SK-N-SH (cell line): ENCODE measurements around the gene MSRB1. TPM values are rescaled to one million over a fixed set of nuclear protein-coding genes. Genes with fewer than 3 reads are reported as not detected.

Source experiments
- CTCF ChIA-PET: fragments of 300-600, 350-600 bp; formaldehyde crosslinking; extraction: SDS; loops from one replicate; lab custom pipeline; 2021; lab: Yijun Ruan, JAX
- POLR2A ChIA-PET: fragments of 350-600 bp; sonication (Branson Sonifier 250); formaldehyde crosslinking; extraction: SDS; loops from one replicate; lab custom pipeline; 2020; ENCODE audit warnings: antibody characterized with exemption, inconsistent platforms; lab: Yijun Ruan, JAX
- DNase-seq: peaks from one replicate; pipeline ENCODE4 v3.0.0; 2012
- H2AFZ ChIP-seq: fragments of 200-600 bp; sonication (generic); 2 replicates; pipeline ENCODE4 v1.8.1; 2016; ENCODE audit warnings: antibody characterized with exemption, mild to moderate bottlenecking, low read depth
- H3F3A ChIP-seq: fragments of 200-600 bp; sonication (generic); replicated peaks from 2 replicates; pipeline ENCODE3; 2016; ENCODE audit warnings: antibody characterized with exemption, mild to moderate bottlenecking; ENCODE audit not compliant: insufficient read depth
- H3K27ac ChIP-seq, 2 experiments: fragments of 200-500 bp in 1 of 2; fragments of 200-600 bp in 1 of 2; sonication (Bioruptor generic) in 1 of 2; sonication (generic), shearing (Covaris generic) in 1 of 2; 2 replicates each; pipeline versions ENCODE4 v1.5.1 to v1.6.1; 2014 to 2016; ENCODE audit warnings: low read depth in 2 of 2, inconsistent platforms in 1 of 2, low read length in 1 of 2, mild to moderate bottlenecking in 1 of 2, mixed read lengths in 1 of 2
- H3K27me3 ChIP-seq: fragments of 200-600 bp; sonication (generic), shearing (Covaris generic); 2 replicates; pipeline ENCODE4 v1.6.1; 2016; ENCODE audit warnings: mixed run types; ENCODE audit not compliant: insufficient read depth
- H3K36me3 ChIP-seq, 2 experiments: fragments of 200-500 bp in 1 of 2; fragments of 200-600 bp in 1 of 2; sonication (Bioruptor generic) in 1 of 2; sonication (generic) in 1 of 2; replicated peaks in 1 of 2; 2 replicates each; pipeline versions ENCODE3 to v1.5.1; 2014 to 2016; ENCODE audit warnings: low read length in 1 of 2, mild to moderate bottlenecking in 1 of 2; ENCODE audit not compliant: insufficient read depth in 2 of 2, control insufficient read depth in 1 of 2
- H3K4me1 ChIP-seq, 2 experiments: fragments of 200-500 bp in 1 of 2; fragments of 200-600 bp in 1 of 2; sonication (Bioruptor generic) in 1 of 2; sonication (generic), shearing (Covaris generic) in 1 of 2; 2 replicates each; pipeline versions ENCODE4 v1.5.1 to v1.6.1; 2014 to 2016; ENCODE audit warnings: low read depth in 1 of 2, low read length in 1 of 2, mixed run types in 1 of 2; ENCODE audit not compliant: insufficient read depth in 2 of 2, control insufficient read depth in 1 of 2
- H3K4me2 ChIP-seq: fragments of 200-600 bp; sonication (generic), shearing (Covaris generic); 2 replicates; pipeline ENCODE4 v1.6.1; 2017; ENCODE audit warnings: mixed run types
- H3K4me3 ChIP-seq, 2 experiments: fragments of 200-500 bp in 1 of 2; fragments of 200-600 bp in 1 of 2; sonication (Bioruptor generic) in 1 of 2; sonication (generic), shearing (Covaris generic) in 1 of 2; 2 replicates each; pipeline versions ENCODE4 v1.5.1 to v1.8.1; 2014 to 2016; ENCODE audit warnings: low read depth in 2 of 2, inconsistent platforms in 1 of 2, low read length in 1 of 2, mild to moderate bottlenecking in 1 of 2, mixed read lengths in 1 of 2, moderate library complexity in 1 of 2
- H3K79me2 ChIP-seq: fragments of 200-600 bp; sonication (generic); 2 replicates; pipeline ENCODE4 v1.8.1; 2017; ENCODE audit warnings: mild to moderate bottlenecking; ENCODE audit not compliant: insufficient read depth
- H3K9ac ChIP-seq: fragments of 200-600 bp; sonication (generic); 2 replicates; pipeline ENCODE4 v1.6.1; 2017; ENCODE audit warnings: mixed run types
- H3K9me2 ChIP-seq: fragments of 200-600 bp; sonication (generic); 2 replicates; pipeline ENCODE4 v1.6.1; 2017; ENCODE audit warnings: mixed run types
- H3K9me3 ChIP-seq: fragments of 200-600 bp; sonication (generic); 2 replicates; pipeline ENCODE4 v1.6.1; 2017; ENCODE audit warnings: mixed run types, mild to moderate bottlenecking, moderate library complexity
- H4K20me1 ChIP-seq: fragments of 200-600 bp; sonication (generic); 2 replicates; pipeline ENCODE4 v1.6.1; 2017; ENCODE audit warnings: mild to moderate bottlenecking, mixed run types; ENCODE audit not compliant: insufficient read depth
- CTCF ChIP-seq: fragments of 200-600 bp; sonication (generic); IDR thresholded peaks from 2 replicates; pipeline ENCODE4 v1.6.1; 2017; ENCODE audit warnings: antibody characterized with exemption, mild to moderate bottlenecking, moderate library complexity
- ELF1 ChIP-seq: IDR thresholded peaks from 2 replicates; pipeline ENCODE4 v1.4.0; 2012
- EP300 ChIP-seq, 2 experiments: IDR thresholded peaks; 2 replicates each; pipeline versions ENCODE4 v1.4.0 to v1.6.1; 2012; ENCODE audit warnings: borderline replicate concordance in 1 of 2, low read depth in 1 of 2, low read length in 1 of 2
- EZH2phosphoT487 ChIP-seq: fragments of 200-600 bp; sonication (generic); IDR thresholded peaks from 2 replicates; pipeline ENCODE4 v1.6.1; 2017; ENCODE audit warnings: low read depth, mixed run types, mild to moderate bottlenecking, antibody characterized with exemption, moderate library complexity, borderline replicate concordance
- FOSL2 ChIP-seq: IDR thresholded peaks from 2 replicates; pipeline ENCODE4 v1.4.0; 2012; ENCODE audit warnings: low read depth, mild to moderate bottlenecking, moderate library complexity, borderline replicate concordance
- FOXJ3 ChIP-seq: sonication (generic); formaldehyde crosslinking; IDR thresholded peaks from 2 replicates; pipeline ENCODE4 v1.5.1; 2020; ENCODE audit warnings: mild to moderate bottlenecking, missing genetic modification reagents
- FOXM1 ChIP-seq: IDR thresholded peaks from 2 replicates; pipeline ENCODE4 v1.4.0; 2012; ENCODE audit warnings: low read depth, mild to moderate bottlenecking
- IRF3 ChIP-seq: fragments of 150-350 bp; IDR thresholded peaks from 2 replicates; pipeline ENCODE4 v1.6.1; 2016; ENCODE audit warnings: mild to moderate bottlenecking, low read depth, low read length
- JUND ChIP-seq: IDR thresholded peaks from 2 replicates; pipeline ENCODE4 v1.4.0; 2012
- MAX ChIP-seq: IDR thresholded peaks from 2 replicates; pipeline ENCODE4 v1.4.0; 2012; ENCODE audit warnings: low read depth
- MEF2A ChIP-seq: IDR thresholded peaks from 2 replicates; pipeline ENCODE4 v1.4.0; 2012; ENCODE audit warnings: low read depth, borderline replicate concordance
- NFIC ChIP-seq: IDR thresholded peaks from 2 replicates; pipeline ENCODE4 v1.4.0; 2012; ENCODE audit warnings: borderline replicate concordance
- NRF1 ChIP-seq: IDR thresholded peaks from 2 replicates; pipeline ENCODE4 v1.6.1; 2012; ENCODE audit warnings: low read depth, mild to moderate bottlenecking, low read length
- PBX3 ChIP-seq: IDR thresholded peaks from 2 replicates; pipeline ENCODE4; 2012
- RAD21 ChIP-seq: IDR thresholded peaks from 2 replicates; pipeline ENCODE4 v1.6.1; 2012; ENCODE audit warnings: mild to moderate bottlenecking, low read length
- REST ChIP-seq: IDR thresholded peaks from 2 replicates; pipeline ENCODE4 v1.6.1; 2012; ENCODE audit warnings: mild to moderate bottlenecking, low read depth, low read length, moderate library complexity
- TEAD4 ChIP-seq: IDR thresholded peaks from 2 replicates; pipeline ENCODE4 v1.4.0; 2012; ENCODE audit warnings: mild to moderate bottlenecking, borderline replicate concordance; ENCODE audit not compliant: insufficient read depth
- ZBTB33 ChIP-seq: IDR thresholded peaks from 2 replicates; pipeline ENCODE4 v1.4.0; 2012; ENCODE audit warnings: low read depth, borderline replicate concordance
- WGBS: methylation state at CpG from one replicate; pipeline ENCODE4 v1.1.6; 2017; ENCODE audit warnings: low lambda C conversion rate; 5-methylcytosine and 5-hydroxymethylcytosine counted together
- polyA plus RNA-seq, 3 experiments: library from polyadenylated mRNA; depleted of rRNA; stranded (reverse); fragments of >200 nt; gene quantifications; 2 replicates each; pipeline ENCODE4 v1.2.3, GENCODE V29; 2012

MSRB1 gene
- polyA plus RNA-seq, 1 of the 3 experiments (the other 2 are of a cell fraction): 31.4 TPM

GRCh38 chr16:1978476-1979120 lies 35.6 kb upstream of the MSRB1 start:
- H3K9me2 ChIP-seq: no peaks in the 10 kb centered on the region
- H3K9ac ChIP-seq: no peak overlapping the region
- no peak overlapping the region for H3K4me3 ChIP-seq
- CTCF ChIA-PET: no interaction called here
- peaks cover 14% of the 10 kb centered on the region for H3F3A ChIP-seq
- POLR2A ChIA-PET: no interaction called here
- no peaks in the 10 kb centered on the region for H4K20me1 ChIP-seq
- H3K4me1 ChIP-seq: peaks cover 0 to 8% of the 10 kb centered on the region in 2 experiments; a peak in 1 of 4 replicates
- H2AFZ ChIP-seq: no peak overlapping the region
- TF ChIP-seq EP300 (IDR thresholded peaks at IDR 0.05; ENCODE audit: borderline replicate concordance in 1 of 2, low read depth in 1 of 2, low read length in 1 of 2) (no peak), JUND (no peak), EZH2phosphoT487 (no peak), FOSL2 (no peak), RAD21 (no peak), FOXM1 (no peak), TEAD4 (no peak), IRF3 (no peak), CTCF (no peak)
- TF ChIP-seq, all 33 proteins: peak for 0
- H3K36me3 ChIP-seq: peaks cover 7 to 49% of the 10 kb centered on the region in 2 experiments
- no peaks in the 10 kb centered on the region for H3K9me3 ChIP-seq
- H3K27me3 ChIP-seq: no peaks in the 10 kb centered on the region
- no peak overlapping the region for H3K4me2 ChIP-seq
- peaks cover 6% of the 10 kb centered on the region; the same call in 1 of the 2 replicates for H3K79me2 ChIP-seq
- 98% methylated on average over 11 of the region's 37 CpGs for WGBS
- no peak for DNase-seq
- no peak overlapping the region for H3K27ac ChIP-seq

- H3K9me3 ChIP-seq: no peaks in the 10 kb centered on the region
- DNase-seq: no peak
- no peak overlapping the region for H2AFZ ChIP-seq
- no peaks in the 10 kb centered on the region for H3K9me2 ChIP-seq
- no CpG with 5 or more reads among the region's 18 CpGs for WGBS
- no peaks in the 10 kb centered on the region for H3K27me3 ChIP-seq
- no peak overlapping the region for H3K4me2 ChIP-seq
- peaks cover 7 to 49% of the 10 kb centered on the region in 2 experiments for H3K36me3 ChIP-seq
- H3K4me1 ChIP-seq: peaks cover 0 to 5% of the 10 kb centered on the region in 2 experiments; a peak in 1 of 4 replicates
- H3K4me3 ChIP-seq: no peak overlapping the region
- no peak overlapping the region for H3K9ac ChIP-seq
- ChIA-PET CTCF (no interaction called here), POLR2A (no interaction called here)
- H3K27ac ChIP-seq: no peak overlapping the region
- peaks cover 13% of the 10 kb centered on the region for H3K79me2 ChIP-seq
- no peaks in the 10 kb centered on the region for H4K20me1 ChIP-seq
- H3F3A ChIP-seq: peaks cover 7% of the 10 kb centered on the region
- TF ChIP-seq FOXJ3 (CRISPR knock-in tag) (no peak), NRF1 (no peak), ZBTB33 (no peak), JUND (no peak), MAX (no peak), NFIC (no peak), ELF1 (no peak), PBX3 (no peak), MEF2A (no peak), REST (no peak)
These were observed 34.9 kb upstream of the MSRB1 start for GRCh38 chr16:1977875-1978268.
